ENCODE data around the gene CAPZB. TPM values are rescaled to one million over a fixed set of nuclear protein-coding genes. Genes with fewer than 3 reads are reported as not detected.

The CAPZB gene
- total RNA-seq, 1 experiment from 2014 or later: 40.0 TPM

DNA sequence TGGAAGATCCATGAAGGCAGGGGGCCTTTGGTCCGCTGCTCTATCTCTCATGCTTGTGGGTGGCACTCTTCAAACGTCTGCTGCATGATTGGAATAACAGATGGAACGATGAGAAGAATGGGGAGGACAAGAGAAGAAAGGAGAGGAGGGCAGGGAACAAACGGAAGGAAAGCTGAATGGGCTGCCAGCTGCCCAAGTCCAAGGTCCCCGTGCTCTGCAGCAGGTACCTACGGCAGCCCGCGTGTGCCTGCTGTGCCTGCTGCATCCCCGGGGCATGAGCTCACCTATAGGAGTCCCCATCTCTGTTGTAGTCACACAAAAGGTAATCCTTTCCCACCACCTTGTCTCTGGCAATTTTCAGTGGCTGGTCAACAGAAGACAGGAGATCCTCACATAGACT, 100.1 kb downstream of the CAPZB start:
- DNase-seq (ENCODE audit: low spot score): no peak

DNA sequence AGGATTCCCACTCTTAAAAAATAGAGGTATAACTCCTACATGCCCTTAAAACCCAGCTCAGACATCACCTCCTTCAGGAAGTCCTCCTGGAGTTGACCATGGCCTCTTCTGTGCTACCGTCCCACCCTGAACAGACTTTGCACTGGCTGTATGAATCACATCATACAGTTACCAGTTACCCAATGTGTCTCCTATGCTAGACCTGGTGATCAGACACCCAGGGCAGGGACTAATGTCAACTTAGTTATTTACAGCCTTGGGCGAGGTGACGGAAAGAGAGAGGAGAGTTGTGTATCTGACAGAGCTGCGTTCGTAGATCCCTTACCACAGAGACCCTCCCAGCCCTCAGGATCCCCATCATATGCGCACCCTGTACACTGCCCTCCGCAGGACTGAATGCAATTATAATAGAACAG, 100.6 kb downstream of the CAPZB start:
- no peak for DNase-seq (ENCODE audit: low spot score)

DNA sequence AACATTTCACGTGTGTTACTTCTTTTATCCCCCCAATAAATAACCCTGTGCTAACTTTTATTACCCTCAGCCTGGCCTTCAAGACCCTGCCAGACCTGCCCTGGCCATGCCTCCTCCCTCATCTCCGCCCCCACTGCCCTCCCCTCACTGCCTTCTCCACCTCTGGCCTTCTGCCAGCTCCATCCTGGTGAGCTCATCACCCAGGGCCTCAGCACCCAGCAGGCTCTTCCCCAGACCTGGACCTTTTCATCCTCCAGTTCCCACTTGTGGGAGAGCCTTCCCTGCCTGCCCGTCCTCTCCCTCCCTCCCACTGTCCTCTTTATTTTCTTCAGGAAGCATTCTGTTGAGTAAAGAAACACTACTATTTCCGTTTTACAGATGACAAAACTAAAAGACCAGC, 101.2 kb downstream of the CAPZB start:
- DNase-seq (ENCODE audit: low spot score): peak; percentile 4

DNA sequence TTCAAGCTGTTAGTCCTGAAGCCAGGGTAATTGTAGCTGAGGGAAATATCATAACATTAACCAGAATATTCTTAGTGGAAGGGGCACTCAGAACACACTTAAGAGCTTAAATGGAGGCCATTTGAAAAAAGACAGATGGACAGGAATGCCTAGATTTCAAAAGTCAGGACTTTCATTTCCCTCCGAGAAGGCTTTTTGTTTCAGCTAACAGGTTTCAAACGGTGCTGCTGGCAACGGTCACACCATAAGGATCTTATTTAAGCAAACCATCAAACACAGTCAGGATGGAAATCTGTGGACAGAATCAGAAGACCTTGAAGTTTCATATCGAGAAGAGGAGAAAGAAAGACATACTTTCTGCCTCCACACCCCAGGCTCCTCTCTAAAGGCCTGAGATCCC, 103.1 kb downstream of the CAPZB start:
- DNase-seq (ENCODE audit: low spot score): no peak

DNA sequence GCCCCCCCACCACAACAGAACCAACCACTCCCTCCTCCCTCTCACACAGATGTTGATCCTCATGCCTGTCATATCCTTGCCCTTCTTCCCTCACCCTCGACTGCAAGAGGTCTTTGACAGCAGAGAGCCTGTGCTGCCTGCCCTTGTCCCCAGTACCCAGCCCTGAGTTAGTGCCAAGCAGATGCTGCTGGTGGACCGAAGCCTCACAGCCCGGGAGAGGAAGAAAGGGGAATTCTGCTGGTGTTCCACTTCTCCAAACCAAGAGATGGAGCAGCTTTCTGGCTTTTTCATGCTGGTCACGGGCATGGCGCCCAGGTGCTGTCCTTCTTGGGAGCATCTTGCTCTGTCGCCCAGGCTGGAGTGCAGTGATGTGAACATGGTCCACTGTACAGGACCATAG, 104.1 kb downstream of the CAPZB start:
- DNase-seq (ENCODE audit: low spot score): no peak

DNA sequence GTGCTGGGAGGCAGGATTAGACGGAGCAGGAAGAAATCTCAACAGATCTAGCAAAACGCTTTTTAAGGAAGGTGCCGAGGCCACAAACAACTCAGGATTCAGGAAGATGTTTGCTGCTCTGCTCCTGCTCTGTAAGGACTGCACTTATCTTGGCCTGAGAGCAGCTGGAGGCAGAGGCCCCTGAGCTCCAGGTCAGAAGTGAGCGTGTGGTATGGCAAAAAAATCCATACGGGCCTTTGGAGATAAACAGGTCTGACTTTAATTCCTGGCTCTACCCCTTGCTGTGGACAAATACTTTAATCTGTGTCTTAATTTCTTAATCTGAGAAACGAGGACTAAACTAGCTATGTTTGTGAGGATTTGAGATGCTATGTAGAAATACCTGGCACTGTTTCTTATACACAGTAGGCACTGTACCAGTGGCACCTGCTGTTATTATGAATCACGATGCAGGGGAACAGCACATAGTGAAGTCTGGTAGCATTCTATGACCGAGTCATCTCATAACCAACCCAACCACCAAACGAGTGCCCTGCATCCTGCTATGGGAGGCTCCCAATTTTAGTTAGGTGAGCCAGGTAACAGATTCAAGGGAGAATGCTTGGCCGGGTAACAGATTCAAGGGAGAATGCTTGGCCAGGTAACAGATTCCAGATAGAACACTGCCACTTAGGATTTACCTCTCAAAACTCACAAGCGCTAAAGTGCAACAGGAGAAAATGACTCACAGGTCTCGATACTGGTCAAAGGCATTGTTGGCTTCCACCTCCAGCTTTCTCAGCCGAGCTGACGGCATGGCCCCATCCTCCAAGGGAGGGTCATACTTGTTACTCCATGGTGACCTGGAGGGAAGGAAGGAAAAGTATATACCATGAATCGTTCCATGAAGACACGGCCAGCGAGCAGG, 107.3 kb downstream of the CAPZB start:
- DNase-seq (ENCODE audit: low spot score): no peak

DNA sequence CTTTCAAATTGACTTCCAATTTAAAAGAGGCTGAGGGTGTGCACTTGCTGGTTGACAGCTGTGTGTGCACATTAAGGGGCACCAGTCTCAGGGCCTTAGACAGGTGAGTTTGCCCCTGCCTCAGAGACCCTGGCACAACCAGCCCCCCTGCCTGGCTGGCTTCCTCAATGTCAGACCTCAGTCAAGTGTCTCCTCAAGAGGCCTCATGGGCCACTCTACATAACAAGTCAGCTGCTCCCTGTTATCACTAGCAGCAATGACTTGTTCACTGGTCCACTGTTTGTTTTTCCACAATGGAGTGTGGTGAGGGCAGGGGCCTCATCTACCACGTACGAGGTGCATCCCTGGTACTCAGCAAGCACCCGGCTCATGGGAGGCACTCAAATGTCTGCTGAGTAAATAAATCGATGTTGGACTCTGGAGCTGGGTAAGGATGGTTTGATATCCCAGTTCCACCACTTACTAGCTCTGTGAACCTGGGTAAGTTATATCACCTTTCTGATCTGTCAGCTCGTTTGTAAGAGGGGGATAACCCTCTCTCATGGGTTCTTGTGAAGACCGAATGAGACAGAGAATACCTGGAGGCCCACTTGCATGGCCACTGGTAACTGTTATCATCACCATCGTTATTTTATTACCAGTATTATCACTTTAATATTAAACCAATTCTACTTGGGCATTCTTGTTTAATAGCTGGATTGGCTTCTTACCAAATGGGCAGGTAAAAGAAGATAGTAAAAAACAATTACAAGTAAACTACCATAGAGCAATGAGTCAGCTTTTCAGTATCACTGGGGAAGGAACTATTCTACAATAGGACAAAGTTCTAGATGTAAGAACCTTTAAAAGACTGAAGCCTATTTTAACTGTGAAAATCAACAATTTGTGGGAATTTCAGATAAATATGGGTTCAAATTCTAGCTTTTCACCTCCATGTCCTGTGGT, 108.6 kb downstream of the CAPZB start:
- DNase-seq (ENCODE audit: low spot score): no peak

DNA sequence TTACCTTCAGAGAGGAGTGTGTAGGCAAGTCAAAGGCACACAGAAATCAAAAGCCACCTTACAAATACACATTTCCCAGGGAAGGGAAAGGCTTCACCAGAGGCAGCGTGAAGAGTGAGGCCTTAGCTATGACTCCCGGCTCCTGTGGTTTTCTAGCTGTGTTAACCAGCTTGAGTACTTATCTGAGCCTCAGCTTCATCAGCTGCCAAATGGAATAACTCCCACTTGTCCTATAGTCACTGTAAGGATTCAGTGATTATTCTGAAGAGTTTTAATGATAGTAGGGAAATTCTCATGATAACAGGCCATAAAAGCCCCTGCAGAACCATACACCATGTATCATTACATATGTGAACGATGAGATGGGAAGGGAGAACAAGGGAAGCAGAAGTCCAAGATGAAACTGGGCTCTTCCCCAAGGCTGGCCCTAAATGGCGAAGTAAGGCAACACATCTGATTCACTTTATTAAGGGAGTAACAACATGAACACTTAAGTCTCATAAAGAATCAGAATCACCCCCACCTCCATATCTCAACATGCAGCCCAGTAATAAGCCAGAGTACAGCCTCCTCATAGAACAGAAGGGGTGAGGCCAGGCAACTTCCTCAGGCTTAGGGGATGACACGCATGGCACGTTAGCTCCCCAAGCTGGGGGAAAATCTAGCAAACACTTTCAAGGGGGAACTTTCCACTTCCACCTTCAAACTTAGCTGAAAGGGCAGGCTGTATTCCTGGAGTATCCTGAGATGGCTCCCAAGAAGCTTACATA, 109.5 kb downstream of the CAPZB start:
- DNase-seq (ENCODE audit: low spot score): no peak

DNA sequence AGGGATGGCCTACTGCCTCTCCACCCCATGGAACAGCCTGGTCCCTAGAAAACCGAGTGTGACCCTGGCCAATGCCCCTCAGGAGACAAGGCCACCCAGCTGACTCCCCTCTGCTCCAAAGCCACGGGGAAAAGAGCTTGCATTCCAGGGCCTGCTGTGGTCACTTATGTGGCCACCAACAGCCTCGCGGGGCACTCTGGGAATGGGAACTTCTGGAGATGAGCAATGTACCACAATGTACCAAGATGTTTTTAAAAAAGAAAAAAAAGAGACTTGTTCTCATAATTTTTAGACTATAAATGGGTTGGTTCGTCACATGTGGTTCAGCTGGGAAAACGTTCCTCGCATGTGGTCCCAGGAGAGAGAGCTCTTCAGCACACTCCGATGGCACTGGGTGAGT, 110.4 kb downstream of the CAPZB start:
- DNase-seq (ENCODE audit: low spot score): no peak

DNA sequence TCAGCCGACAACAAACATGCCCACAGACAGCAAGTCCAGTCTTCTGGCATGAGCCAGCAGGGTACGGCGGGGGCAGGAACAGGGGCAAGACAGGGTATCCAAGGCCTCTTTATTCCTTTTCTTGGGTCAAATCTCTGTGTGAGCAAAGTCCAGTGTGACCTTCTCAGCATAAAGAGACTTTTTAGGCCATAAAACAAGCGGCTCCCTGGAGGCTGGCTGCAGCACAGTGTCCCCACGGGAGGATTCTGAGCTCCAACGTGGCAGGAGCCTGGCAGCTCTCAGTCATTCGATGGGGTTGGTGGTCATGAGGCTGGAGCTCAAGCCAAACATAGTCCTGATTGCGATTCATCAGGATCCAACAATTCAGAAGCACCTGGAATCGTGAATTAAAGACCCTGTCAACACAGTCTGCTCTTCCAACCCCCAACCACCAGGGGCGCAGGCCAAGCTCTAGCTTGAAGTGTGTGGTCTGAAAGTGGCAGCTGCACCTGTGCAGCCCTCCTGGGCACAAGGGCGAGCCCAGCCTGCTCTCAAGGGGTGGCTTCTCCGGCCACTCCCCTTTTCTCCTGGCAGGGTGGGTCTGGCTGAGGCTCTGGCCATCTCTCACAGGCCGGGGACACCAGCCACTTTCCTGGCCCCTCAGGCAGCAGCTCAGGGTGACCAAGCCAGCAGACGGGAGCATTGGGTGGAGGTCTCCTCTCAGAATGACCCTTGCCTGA, 111.1 kb downstream of the CAPZB start:
- DNase-seq (ENCODE audit: low spot score): no peak

DNA sequence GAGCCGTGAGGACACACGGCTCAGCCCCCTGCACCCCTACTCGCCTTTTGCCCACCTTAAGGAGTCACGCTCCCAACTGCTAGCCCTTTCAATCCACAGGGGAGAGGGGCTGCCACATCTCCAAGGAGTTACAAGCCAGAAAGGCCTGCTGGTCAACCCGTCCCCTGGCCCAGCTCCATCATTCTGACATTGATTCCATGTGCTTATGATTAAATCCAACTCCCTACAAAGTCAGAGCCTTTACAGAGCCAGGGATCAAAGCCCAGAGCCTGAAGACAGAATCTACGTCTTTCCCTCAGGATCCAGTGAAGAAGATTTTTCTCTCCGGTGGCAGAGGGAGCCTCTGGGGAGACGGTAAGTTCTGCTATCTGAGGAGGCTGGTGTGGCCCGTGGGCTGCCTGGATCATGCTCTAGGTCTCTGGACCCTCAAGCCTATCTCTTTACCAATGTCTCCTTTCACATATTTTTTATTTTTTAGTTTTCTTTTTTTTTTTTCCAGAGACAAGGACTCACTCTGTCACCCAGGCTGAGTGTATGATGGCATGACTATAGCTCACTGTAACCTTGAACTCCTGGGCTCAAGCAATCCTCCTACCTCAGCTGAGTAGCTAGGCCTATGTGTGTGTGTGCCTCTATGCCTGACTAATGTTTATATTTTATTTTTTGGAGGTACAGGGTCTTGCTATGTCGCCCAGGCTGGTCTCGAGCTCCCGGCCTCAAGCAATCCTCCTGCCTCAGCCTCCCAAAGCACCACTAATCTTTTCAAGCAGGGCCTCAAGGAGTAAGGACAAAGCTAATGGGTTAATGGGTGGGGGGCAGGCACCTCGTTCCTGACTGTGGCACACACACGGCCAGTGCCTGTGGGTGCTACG, 111.9 kb downstream of the CAPZB start:
- no peak for DNase-seq (ENCODE audit: low spot score)

DNA sequence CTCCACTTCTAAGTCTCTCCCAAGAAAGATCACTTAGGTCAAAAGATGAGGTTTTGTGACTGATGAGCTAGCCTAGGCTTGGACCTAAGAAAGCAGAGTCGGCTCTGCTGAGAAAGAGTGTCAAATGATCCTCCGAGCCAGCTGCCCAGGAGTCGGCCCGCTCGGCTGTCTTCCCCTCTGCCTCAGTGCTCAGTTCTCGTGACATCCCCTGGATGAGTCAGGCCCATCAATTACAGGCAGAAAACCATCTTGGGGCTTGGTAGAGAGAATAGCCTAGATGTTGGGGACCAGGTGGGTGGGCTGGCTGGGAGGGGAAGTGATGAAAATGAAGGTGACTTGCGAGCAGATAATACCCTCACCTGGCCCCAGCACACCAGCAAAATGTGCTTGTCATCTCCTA, 112.7 kb downstream of the CAPZB start:
- DNase-seq (ENCODE audit: low spot score): no peak

DNA sequence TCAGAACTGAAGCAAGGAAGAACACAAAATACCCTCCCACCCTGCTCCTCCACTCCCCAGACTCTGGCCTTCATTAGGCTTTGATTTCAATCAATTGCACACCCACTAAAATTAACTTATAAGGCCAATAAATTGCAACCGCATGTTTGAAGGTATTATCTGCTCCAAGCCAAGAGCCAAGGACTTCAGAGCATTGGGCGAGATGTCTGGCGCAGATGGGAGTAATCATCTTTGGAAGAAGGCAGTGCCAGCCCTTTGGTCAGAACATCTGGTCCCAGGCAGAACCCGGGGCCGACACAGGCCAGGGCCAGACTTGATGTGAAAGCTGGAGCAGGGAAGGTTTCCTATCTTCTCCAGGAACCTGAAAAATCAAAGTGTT, 113.2 kb downstream of the CAPZB start:
- no peak for DNase-seq (ENCODE audit: low spot score)

DNA sequence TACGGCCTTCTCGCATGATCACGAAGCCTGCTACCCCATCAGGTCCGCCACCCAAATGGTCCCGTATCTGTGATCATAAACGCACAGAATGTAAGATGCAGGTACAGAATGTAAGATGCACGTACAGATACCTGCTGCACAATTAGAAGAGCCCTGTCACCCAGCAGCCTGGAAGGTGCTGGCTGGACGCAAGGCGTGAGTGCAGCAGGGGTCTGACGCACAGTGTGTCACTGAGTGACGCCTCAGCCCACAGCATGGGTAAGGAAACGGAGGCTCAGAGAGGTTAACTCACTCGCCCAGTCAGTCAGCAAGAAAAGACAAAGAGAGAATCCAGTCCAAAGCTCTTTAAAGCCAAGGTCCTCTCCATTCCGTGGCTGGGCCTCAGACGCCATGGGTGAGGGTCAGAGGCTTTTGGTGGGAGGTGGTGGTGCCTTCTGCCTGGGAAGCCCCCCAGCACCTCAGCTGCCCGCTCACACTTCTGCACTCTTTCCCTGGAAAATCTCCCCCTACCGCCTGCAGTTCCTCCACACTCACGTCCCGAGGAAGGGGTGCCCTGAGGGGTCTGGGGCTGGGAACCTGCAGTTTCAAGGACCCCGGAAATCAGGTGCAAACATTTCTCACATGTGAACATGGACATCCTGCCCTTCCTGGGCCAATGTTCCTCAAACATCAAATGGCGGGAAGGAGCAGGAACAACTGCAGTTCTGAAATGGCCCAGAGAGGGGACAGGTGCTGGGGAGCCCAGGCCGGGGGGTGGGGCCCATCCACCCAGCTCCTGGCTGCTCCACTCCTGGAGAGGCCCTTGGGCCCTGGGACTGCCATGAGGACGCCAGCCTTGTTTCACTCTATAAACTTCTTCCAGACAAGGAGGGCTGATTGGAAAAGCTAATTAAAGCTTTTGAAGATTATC, 113.9 kb downstream of the CAPZB start:
- no peak for DNase-seq (ENCODE audit: low spot score)

DNA sequence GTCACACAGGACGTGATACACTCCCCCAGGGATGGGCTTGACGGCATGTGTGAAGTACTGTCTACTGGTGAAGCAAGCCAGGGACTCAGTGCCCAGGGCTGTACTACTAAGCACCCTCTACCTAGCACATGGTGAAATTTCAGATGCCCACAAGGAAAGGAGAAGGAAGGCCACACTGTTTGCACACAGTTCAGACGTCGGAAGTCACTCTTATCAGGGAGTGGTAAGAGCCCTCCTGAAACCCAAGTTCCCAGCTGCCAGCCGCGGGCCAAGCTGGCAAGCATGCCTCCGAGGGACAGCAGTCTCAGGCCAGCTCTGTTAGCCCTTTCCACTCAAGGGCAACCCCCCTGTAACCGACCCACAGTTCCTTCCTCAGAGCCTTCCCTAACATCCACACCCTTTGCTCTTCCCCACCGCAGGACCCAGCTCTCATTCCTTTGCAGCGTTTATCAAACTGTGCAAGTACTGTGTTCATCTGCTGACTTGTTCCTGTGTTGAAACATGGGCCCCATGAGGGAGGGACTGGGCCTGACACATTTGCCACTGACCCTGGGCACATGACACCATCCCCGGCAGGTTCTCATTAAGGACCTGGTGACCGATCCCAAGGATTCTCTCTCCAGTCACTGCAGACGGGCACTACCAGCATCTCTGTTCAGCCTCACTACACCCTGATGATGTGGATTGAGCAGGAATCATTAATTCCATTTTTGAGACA, 114.7 kb downstream of the CAPZB start:
- no peak for DNase-seq (ENCODE audit: low spot score)

DNA sequence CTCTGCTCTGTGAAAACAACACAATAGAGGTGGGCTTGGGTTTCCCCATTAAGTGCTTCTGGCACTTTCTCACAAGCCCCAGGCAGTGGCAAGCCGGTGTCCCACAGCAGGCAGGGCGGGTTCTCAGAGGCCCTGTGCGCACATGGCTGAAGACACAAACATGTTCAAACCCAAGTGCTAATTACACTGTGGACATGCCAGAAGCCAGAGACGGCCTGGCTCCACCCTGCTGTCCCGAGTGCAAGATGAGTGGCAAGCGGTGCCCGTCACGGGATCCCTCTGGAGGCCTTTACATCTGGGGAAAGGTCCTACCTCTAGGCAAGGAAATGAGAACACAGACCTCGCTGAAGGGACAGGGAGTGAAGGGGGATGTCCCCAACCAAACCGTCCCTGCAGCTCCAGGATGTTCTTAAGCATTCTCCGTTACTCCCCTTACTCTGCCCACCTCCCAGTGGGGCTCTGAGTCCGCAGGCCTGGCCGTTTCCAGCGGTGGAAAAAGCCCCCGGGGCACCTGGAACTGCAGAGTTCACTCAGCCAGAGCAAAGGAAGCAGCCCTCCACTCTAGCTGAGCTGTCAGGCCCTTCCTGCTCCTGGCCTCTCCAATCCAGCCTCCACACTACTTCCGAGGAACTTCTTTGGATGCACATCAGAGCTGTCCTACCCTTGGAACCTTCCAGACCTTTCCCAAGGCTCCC, 115.8 kb downstream of the CAPZB start:
- no peak for DNase-seq (ENCODE audit: low spot score)

DNA sequence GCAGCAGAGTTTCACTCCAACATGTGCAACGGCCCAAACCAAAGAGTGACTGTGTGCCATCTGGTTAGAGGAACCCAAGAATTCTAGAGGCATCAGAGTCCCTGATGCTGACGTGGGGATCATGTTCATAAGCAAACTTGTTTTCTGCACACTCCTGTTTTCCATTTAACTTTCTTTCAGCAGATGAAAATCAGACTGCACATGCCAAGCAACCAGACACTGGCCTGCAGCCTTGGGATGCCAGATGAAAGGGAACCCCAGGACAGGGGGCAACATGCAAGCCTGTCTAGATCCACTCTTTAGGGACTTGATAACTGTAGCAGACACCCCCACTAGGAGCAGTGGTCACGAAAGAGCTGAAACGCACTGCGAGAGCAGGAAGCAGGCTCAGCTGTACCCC, 116.4 kb downstream of the CAPZB start:
- no peak for DNase-seq (ENCODE audit: low spot score)

DNA sequence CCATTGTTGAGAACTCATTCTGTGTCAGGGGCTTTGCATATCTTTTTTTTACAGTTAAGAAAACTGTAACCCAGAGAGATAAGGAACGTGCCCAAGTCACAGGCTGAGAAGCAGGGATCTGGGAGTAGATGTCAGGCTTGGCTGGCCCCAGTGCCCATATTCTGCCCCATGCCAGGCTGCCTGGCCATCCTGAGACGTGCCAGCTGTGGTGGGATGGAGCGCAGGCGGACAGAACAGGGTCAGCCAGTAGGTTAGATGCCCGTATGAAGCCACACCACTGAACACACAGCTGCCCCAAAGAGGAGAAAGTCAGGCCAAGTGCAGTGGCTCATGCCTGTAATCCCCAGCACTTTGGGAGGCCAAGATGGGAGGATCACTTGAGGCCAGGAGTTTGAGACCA, 117.3 kb downstream of the CAPZB start:
- no peak for DNase-seq (ENCODE audit: low spot score)
